HG02642 (cell line): ENCODE data around the gene GPR107.
A peak's percentile ranks its signal among the peaks of the same experiment; 100 is the strongest.

ENCODE experiments used
- ATAC-seq: cut with Tn5 transposase; IDR thresholded peaks from one replicate; pipeline ENCODE4 v1.9.1; 2021; ENCODE audit warnings: mild to moderate bottlenecking; ENCODE audit not compliant: unreplicated experiment, poor library complexity

Gene GPR107

DNA sequence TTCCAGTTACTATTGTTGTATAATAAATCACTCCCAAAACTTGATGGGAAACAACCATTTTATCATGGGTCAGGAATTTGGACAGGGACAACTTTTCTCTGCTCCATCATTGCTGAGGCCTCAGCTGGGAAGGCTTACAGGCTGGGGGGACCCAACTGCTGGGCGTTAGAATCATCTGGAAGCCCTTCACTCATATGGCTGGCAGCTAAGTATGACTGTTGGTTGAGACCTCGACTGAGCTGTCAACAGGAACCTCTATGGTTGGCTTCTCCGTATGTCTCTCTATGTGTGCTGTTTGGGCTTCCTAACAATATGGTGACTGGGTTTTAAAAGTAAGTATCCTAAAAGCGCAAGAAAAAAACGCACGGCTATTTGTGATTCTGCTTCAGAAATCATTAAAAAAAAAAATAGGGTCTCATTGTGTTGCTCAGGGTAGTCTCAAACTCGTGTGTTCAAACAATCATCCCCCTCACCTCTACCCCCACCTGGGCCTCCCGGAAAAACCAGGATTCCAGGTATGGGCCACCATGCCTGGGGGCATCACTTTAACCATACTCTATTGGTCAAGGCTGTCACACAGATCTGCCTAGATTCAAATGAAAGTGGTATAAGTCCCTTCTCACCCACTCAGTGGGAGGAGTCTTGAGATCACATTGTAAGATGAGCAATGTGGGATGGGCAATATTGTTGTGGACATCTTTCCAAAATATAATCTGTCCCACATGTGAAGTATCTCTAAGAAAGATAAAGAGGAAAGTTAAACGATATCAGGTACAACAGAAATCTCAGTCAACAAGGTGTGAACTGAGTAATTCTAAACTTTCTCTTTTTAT lies 26.0 kb upstream of the GPR107 start:
- no peak for ATAC-seq

DNA sequence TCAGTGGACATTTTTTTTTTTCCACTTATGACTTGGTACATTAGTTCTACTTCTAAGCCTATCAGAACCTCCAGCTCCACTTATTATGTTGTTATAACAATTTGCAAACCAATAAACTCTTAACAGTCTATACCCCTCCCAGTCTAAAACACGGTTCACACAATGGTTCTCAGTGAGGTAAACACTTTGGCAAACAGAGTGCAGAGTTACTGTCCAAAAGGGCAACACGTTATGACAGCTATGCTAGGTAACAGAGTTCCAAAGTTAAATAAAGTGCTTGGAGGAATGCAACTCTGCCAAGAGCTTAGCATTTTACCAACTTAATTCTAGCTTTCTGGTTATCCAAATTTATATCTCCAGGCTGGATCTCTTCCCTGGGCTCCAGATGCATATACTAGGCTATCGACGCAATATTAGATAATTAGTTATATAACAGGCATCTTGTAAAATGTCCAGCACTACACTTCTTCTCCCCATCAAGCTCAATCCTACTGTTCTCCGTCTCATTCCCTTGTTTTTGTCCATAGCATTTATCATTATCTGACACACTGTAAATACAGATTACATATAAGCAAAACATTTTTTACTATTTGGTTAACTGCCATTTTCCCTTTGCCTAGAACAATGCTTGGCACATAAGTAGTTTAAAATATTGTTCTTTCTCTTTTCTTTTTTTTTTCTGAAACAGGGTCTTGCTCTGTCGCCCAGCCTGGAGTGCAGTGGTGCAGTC lies 25.0 kb upstream of the GPR107 start:
- no peak for ATAC-seq

DNA sequence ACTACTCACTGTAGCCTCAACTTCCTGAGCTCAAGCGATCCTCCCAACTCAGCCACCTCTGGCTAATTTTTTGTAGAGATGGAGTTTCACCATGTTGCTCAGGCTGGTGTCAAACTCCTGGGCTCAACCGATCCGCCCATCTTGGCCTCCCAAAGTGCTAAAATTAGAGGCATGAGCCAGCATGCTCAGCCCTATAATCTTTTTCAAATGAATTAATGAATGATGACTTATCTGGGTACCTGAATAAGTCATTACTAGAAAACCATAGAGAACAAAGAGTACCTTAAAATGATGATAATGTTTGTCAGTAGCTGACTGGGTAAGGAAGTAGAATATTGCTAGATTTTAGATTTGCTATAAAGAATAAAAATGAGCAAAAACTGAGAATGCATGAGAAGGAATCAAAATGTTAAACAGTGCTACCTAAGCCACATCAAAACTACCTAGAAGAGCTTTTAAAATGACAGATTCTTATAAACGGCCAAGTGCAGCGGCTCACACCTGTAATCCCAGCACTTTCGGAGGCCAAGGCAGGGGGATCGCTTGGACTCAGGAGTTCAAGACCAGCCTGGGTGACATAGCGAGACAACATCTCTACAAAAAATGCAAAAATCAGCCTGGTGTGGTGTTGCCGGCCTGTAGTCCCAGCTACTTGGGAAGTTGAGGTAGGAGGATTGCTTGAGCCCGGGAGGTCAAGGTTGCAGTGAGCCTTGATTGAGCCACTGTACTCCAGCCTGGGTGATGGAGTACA lies 24.3 kb upstream of the GPR107 start:
- peak; percentile 36 for ATAC-seq

DNA sequence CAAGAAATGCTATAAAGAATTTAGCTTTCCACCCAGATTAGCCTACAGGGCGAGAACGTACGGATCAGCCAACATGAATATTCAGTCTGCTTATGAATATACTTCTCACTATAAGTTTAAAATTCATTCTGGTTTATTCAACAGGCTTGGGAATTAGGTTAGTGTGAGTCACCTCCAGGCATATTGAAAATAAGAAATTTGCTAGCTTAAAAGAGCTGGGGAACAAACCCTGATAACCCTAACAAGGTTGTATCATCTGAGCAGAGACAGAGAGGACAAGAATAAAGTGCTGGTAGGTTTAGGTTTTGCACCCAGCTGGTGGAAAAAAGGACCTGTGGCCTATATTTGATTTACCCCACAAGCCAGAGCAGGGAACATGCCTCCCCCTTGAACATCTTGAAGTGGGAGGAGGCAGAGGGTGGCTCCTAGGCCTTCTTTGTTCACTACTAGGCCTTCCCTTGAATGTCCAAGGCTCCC lies 23.0 kb upstream of the GPR107 start:
- no peak for ATAC-seq

DNA sequence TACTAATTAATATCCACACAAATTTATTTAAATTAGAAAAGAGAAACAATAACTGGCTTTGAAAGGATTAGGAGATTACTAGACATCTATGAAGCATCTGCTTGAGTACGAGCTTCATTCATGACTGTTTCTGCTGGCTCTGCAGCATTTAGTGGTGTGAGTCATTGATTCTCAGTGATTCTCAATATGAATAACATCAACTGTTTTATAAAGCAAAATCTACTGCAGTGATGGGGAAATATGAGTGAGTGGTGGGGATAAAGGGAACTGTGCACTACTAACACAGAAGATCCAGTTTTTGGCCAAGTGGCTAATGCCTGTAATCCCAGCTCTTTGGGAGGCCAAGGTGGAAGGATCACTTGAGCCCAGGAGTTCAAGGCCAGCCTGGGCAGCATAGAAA lies 19.1 kb upstream of the GPR107 start:
- no peak for ATAC-seq

DNA sequence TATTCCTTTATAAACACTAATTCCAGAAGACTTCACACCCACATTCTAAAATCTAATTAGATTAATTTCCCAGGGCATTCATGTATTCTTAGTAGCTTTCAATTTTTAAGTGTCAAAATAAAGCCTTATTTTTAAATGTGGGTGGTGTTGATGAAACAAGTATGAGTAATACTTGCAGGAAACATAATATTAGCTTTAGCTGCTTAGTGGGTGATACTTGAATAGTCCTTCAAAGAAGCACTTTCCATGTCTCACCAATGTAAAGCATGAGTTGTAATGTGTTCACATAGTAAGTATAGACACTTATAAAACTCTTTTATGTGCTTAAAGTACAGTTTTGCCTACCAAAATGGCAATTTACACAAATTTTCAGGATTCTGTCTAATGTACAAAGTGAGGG lies 17.6 kb upstream of the GPR107 start:
- no peak for ATAC-seq

DNA sequence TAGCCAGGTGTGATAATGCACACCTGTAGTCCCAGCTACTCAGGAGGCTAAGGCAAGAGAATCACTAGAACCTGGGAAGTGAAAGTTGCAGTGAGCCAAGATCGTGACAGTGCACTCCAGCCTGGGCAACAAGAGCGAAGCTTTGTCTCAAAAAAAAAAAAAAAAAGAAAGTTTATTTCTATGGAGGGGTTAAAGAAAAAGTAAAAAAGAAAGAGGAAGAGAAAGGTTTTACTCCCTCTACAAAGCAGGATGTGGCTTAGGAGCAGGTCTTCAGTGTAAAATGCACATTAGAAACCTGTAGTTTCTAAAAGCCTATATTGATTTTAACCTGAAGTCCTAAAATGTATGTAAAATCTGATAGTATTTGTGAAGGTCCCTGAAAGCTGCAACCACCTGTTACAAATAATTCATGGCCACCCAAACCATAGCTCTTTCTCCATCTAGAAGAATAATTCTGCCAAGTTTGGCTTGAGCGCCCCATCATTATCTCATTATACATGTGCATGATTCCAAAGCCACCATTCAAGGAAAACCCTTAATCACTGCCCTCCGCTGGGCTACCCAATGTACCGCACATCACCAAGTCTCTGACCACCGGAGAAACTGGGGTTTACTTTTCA lies 14.1 kb upstream of the GPR107 start:
- ATAC-seq: peak; percentile 28

DNA sequence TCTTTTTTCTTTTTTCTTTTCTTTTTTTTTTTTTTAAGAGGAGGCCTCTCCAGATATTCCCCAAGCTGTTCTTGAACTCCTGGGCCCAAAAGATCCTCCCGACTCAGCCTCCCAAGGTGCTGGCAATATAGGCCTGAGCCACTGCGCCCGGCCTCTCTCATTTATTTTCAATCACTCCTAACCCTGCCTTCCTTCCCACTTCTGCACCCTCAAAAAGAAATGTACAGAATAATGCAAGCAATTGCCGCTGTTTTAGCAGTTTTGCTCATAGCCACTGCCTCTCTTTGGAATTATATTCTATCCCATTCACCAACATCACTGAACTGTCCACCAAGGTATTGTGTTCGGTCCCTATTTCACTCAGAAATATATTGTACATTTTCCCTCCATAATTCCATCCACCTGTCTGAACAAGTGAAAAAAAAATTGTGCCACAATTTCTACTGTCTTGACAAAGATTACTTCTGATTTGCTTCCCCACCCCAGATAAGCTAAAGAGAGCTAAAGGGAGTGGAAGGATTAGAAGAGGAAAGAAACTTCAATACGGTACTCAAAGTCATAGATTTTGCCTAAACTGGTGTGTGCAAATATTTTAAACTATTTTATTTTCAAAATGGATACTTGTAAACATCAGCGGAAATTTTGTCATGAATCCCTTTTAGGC lies 12.6 kb upstream of the GPR107 start:
- ATAC-seq: no peak

DNA sequence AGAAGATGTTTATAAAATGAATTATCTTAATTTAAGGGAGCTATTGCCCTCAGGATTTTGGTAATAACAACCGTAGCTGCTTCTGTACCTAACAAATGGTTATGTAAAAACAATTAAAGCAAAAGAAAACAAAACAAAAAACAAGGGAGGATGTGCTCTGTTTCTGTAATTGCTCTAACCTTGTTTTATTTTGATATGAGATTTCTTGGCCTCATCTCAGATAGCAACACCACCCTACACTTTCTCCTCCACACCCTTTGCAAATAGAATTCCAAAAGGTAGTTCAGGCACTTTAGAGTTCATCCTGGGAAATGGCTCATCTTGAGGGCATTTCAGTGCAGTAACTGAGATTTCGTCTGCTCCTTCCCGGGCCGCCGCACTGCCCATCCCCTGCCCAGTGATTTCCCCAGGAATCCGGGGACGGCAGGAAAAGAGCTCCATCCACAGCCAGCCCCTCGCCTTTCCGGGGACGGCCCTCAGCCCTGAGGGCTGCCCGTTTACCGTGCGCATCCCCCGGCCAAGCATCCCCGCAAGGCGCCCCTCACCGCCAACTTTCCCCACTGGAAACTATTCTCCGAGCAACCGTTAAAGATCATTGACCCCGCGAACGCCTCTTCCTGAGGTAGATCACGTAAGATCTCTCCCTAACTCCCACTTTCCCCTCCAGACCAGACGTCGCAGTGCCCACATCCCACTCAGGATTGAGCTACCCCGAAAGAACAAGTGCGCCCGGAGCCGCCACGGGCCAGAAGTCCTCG lies 11.9 kb upstream of the GPR107 start:
- ATAC-seq: no peak

DNA sequence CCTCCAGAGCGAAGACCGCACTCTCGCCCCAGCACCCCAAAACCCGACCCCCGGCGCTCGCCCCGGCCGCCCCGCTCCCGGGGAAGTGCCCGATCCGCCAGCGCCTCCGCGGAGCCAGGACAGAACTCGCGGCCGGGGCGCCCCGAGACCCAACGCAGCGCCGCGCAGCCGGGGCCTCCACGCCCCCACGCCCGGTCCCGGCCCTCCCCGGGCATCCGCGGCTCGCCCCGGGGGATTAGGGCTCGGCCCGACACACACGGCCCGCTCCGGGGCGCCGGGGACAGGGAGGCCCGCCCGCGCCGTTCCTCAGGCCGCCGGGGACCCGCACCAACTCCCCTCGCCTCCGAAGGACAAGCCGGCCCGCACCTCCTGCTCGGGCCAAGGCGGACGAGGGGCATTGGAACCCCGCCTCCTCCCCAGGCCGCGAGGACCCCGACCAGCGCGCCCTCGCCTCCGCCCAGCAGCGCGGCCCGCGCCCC lies 11.3 kb upstream of the GPR107 start:
- ATAC-seq: peak; percentile 10

DNA sequence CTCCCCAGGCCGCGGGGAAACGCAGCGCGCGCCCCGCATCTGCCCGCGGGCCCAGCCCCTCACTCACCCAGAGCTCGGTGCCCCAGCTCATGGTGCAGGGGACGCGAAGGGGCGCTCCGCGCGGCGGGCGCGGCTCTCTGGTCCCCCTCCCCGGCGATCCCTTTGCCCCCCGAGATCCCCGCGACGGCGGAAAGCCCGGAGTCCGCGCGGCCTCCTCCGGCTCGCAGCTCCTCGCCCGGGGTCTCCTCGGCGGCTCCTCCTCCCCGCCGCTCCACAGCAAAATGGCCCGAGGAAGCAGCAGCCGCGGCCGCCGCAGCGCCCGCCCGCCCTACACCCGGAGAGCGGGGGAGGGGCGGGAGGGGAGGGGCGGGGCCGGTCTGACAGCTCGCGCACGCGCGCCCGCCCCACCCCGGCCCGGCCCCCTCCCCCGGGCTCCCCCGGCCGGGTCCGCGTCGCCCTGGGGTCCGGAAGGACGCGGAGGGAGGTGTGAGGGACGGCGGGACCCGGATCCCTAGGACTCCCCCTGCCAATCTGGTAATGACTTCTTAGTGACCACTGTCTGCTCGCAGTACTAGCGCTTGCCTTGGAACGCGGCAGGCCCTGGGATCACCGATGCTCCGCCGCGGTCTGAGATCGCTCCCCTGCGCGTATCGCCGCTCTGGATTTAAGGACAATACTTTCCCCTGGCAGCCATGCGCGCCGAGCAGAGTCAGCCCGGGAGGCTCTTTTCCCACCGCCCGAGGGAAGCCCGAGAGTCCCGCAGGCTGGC lies 10.6 kb upstream of the GPR107 start, which contains the start of gene FNBP1:
Gene FNBP1 (minus strand): TSS at position 305 of the 769 bp plus-strand sequence. CDS start 214 bp downstream, at position 91.
- ATAC-seq: peak; percentile 46

DNA sequence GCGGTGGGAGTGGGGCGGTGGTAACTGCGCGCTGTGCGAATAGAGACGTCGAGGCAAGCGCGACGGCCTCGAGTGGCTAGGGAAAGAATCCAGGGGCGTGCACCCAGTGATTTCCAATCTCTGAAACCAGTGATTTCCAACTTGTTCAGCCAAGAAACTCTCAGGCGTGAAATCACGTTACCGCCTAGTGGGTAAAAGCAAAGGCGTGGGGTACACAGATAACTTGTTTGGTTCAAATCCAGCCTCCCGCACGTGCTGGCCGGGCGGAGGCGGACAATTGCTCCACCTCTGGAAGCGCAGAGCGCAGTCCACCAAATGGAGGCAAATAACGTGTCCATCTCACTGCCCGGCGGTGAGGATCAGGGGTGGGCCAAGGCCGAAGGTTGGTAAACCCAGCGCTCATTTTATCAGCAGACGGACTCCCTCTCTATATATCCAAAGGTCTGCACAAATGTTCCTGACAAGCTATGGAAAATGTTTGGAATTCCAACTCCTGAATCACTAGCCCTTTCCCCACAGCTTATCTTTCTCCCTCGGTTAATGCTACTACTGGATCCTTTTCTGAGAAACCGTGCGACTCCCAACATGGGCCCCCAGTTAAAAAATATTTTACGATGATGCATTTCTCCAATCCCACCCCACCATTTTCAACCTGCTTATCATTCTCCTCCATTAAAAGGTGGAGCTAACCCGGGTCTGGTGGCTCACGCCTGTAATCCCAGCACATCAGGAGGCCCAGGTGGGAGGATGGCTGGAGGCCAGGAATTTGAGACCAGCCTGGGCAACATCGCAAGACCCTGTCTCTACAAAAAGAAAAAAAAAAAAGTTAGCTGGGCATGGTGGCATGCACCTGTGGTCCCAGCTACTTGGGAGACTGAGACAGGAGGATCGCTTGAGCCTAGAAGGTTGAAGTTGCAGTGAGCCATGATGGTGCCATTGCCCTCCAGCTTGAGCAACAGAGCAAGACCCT lies 9.8 kb upstream of the GPR107 start:
- ATAC-seq: no peak

DNA sequence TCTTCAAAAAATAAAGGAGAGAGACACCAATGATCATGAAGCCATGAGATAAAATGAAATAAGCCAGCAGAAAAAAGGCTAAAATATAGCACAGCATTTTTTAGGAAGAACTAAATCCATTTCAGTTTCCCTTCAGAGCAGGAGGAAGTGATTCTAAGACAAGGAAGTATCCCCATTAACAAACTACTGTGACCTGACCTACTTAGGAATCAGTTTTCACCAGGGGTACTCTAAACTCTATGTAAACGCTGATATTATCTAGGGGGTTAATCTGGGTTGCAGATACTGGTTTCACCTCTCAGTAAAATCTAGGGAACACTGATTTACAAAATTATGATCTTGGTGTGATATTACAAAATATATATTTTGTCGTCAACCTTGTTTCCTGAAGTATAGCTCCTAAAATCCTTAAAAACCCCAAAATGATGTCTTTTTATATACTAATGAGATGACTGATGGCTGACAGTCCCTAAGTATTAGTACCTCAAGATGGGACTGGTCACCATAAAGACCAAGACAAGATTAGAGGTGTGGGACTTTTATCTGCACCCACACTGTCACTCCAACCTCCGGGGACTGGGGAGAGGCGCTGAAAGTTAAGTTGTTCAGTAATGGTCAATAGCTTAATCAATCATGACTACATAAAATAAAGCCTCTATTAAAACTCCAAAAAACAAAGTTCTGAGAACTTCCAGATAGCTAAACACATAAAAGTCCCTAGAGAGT lies 7.8 kb upstream of the GPR107 start:
- ATAC-seq: no peak

DNA sequence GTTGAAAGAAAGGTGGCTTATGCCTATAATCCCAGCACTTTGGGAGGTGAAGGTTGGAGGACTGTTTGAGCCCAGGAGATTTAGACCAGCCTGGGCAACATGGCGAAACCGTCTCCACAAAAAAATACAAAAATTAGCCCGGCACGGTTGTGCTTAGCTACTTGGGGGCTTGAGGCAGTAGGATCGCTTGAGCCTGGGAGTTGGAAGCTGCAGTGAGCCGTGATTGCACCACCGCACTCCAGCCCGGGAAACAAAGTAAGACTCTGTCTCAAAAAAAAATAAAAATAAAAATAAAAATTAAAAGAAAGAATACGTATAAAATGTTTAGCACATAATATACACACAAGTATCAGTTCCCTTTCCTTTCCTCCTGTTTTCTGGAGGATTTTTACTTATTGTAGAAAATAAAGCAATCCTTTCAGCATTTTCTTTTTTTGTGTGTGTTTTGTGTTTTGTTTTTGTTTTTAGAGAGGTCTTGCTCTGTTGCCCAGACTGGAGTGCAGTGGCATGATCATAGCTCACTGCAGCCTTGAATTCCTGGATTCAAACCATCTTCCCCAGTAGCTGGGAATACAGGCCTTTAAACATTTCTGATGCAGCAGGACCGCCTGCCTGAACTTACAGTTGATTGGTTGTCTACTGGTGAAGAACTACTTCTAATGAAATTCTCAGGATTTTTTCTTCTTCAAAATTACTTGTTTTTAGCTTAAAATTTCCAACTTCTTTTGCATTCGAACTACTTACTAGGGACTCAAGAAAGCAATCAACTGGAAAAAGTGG lies 4.1 kb upstream of the GPR107 start:
- no peak for ATAC-seq

DNA sequence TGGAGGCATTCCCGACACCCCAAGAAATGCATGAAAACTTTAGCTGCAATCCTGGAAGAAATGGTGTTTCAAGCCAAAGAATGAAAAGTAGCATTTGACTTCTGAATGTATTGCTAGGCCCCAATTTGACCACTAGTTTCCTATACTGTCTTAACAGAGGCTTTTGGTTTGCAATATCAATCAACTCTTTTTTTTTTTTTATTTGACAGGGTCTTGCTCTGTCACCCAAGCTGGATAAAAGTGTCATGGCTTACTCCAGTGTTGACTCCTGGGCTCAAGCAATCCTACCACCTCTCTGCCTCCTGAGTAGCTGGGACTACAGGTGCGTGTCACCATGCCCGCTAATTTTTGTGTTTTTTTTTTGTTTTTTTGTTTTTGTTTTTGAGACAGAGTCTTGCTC lies 3.2 kb upstream of the GPR107 start:
- ATAC-seq: no peak

DNA sequence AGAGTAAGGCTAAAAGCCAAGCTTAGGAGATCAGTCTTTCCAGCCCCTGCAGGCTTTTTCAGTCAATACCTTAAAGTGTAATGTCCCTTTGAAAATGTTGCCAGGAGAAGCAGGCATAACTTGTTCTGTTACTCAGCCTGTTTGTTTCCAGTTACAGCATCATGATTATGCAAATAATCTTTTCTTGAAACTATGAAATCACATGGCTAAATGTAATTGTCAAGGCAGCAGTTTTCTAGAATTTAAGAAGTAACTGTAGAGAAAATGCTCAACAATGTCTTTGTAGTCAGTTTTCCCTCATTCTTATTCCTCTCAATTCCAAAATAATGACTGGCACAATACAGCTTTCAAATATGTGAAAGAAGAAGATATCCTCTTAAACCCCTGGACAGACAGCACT lies 1.9 kb upstream of the GPR107 start:
- ATAC-seq: no peak
